GM21515 (cell line): Measurements from ENCODE around the gene DGKB.

Experiments
- ATAC-seq: cut with Tn5 transposase; IDR thresholded peaks from one replicate; pipeline ENCODE4 v1.9.1; 2021; ENCODE audit not compliant: unreplicated experiment

Gene DGKB

DNA sequence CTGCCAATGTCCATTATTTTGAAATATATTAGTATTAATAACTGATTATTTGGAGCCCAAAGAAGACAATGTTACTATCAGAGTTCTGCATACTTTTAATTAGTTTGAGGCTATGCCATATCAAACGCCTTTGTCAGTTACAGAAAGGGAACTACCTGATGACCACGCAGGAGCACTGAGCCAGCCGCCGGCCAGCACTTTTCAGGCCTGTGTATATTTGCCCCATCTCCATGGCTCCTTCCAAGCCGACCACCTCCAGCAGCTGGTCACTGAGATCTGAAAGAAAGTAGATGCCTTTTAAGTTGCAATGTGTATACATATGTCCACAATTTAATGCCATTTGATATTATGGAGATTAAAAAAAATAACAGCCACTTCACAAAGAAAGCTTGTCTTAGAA, 724.7 kb downstream of the DGKB start:
- ATAC-seq: no peak

DNA sequence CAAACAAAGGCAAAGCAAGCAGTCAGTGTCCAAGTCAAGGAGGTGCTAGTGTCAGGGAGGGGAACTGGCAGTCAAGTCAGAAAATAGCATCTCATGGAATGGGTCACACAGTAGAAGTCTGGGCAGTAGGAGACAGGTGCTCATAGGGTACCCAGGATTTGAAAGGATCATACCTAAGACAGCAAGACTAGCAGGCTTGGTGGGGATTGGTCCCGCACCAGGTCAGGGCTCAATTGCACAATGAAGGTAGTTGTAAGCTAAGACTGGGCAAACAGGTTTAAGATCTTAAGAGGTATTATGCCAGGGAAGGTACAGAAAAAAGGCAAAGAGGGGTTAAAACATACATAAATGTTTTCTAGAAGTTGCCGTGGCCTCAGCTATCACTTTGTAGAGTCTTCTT, 731.7 kb downstream of the DGKB start:
- ATAC-seq: no peak

- no peak for ATAC-seq
Measured at GRCh38 chr7:14158111-14158510, 744.4 kb downstream of the DGKB start.

- no peak for ATAC-seq
Measured at GRCh38 chr7:14156436-14156835, 746.1 kb downstream of the DGKB start.

DNA sequence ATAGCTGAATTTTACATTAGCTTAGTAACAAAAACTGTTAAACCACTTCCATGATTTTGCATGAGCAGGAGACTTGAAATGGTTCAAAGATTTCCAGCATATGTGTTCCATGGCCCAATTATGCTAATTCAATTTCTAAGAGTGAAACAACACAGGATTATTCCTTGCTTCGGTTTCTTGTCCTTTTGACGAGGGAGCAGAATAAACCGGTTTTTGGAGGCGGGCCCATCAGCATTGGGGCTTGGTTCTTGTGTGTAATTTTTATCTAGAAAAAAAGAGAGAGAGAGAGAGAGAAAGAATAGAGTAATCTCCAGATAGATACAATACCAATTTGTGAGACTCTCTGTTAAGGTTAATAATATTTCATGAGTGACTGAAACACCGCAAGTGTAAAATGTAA, 753.6 kb downstream of the DGKB start:
- no peak for ATAC-seq

- ATAC-seq: no peak
Measured at GRCh38 chr7:14147532-14147931, 755.0 kb downstream of the DGKB start.

DNA sequence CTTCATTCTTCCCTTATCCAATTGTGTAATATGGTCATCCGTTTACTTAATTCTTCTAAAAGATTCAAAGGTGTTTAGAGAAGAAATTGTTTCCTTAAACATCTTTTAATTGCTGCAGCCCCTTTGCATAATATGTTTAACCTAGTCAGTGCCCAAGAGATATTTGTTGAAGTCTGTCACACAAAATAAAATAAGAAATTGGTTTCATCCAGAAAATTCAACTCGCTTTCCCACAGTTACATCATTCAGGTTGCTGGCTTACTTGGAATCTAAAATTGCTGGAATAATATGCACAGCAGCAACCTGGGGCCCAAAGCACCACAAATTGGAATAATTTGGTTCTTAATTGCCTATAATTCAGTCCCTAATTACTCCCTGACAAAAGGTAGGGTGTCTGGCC, 758.0 kb downstream of the DGKB start:
- no peak for ATAC-seq

- no peak for ATAC-seq
Measured at GRCh38 chr7:14144109-14144508, 758.4 kb downstream of the DGKB start.

DNA sequence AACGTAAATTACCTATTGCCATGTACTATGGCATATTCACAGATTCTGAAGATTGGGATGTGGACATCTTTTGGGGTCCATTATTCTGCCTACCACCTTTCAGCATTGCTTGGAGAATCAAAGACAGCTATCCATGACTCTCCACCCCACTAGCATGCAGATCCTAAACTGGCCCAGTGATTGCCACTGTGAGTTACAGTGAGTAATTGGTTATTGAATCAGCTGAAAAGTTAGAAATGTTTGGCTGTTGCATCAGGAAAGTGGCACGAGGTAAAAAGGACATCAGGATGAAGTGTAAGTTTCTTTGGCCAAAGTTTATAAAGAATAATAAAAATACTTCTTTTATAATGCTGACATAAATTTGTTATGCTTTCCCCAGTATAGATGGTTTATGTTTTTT, 764.9 kb downstream of the DGKB start:
- ATAC-seq: no peak

GRCh38 chr7:14133752-14134151, 768.8 kb downstream of the DGKB start:
- no peak for ATAC-seq

DNA sequence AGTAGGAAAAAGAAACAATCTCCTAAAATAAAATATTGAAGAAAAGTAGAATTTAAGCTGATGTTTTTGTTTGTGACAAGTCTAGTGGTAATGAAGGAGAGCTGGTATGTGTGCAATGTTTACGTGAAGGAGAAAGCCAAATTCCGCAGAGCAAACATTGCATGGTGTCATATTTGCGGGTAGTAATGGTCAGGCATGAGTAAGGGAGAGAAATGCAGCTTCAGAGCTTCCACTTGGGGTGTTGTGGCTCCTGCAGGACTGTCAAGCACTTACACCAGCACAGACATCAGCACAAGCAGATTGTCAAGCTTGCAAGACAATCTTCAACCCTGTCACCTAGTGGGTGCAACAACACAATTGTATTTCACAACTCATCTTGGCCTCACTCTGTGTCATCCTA, 776.6 kb downstream of the DGKB start:
- ATAC-seq: no peak

DNA sequence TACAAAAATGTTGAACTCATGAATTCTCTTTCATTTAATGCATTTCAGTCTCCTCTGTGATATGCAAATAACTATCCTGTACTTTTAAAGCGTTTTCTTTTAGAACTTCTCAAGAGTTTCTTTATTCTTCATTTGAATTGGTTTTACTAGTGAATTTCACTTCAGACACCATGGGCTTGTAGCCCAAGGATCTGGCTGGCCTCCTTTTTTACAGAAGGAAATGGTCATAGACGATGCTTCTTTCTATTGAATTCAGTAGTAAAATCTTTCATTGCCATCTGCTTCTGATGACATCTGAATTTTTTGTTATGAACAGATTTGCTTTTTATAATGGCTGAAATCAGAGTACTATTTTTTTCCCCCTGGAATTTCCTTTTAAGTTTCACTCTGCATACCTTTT, 777.8 kb downstream of the DGKB start:
- no peak for ATAC-seq

- no peak for ATAC-seq
Measured at GRCh38 chr7:14123923-14124322, 778.6 kb downstream of the DGKB start.

GRCh38 chr7:14115701-14116100, 786.9 kb downstream of the DGKB start:
- ATAC-seq: no peak

- ATAC-seq: no peak
Measured at GRCh38 chr7:14104861-14105260, 797.7 kb downstream of the DGKB start.

GRCh38 chr7:14096159-14096558, 806.4 kb downstream of the DGKB start:
- ATAC-seq: no peak

DNA sequence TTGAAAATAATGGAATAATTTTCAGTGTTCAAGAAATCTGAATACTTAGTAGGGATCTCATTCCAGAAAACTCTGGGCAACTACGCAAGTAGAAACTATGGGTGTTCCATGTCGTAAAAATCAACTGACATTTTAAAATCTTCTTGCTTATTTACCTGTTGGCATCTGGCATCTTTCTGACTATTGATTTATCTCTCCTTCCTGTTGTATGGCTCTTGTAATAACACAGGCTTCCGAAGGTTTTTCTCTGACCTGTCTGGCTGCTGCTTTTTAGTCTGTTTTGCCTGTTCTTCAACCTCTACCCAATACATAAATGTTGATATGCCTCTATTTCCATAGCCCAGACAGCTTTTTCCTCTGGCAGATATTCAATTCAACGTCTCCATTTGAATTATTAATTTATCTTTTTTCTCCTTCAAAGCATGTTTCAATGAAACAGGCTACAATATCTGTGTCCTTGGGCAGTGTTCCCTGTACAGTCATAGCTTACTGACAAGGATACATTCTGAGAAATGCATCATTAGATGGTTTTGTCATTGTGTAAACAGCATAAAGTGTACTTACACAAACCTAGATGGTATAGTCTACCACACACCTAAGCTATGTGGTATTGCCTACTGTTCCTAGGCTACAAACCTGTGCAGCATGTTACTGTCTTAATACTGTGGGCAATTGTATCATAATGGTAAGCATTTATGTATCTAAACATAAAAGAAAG, 807.2 kb downstream of the DGKB start:
- ATAC-seq: no peak
